Peyer's patch (tissue), 4 donors: Measurements from ENCODE around the gene SLC37A3.

Experiments used
- POLR2A ChIP-seq, 2 donors: fragments of 450-650 bp; IDR thresholded peaks; one replicate each; pipeline ENCODE4 v1.5.1; 2017; ENCODE audit warnings: antibody characterized with exemption in 2 of 2, mild to moderate bottlenecking in 2 of 2, moderate library complexity in 2 of 2
- TF ChIP-seq, protein P1 (sequence below), 6 experiments: fragments of 450-650 bp in 4 of 6; fragments of 200-600 bp in 2 of 6; sonication (generic) in 1 of 6; IDR thresholded peaks; one replicate each; pipeline ENCODE4 v1.5.1; 2017 to 2019; ENCODE audit warnings: antibody characterized with exemption in 6 of 6, mild to moderate bottlenecking in 3 of 6, moderate library complexity in 1 of 6

DNA sequence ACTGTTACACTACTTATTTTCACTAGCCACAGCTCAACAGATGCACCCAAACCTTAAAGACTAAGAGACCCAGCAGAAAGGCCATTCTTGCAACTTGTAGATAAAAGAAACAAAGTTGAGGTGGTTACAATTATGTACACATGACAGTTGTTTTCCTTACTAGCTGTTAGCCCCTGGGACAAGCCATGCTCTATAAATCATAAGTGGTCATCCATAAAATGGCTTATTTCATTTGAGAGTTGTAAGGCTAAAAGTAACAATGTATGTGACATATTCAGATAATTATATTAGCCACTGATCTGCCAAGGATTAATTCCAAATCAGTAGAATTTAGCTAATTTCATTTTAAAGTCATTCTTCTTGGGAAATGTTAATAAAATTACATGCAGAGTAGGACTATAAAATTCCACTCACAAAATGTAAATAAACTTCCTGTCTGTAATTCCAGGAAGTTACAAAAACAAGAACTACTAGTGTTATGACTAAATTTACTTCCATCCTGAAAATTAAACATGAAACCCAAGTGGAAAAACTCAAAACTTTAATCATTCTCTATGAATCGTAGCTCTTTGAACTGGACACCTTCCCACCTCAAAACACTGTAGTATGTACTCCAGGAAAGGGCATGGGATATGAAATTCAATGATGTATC, 13.3 kb downstream of the SLC37A3 start:
- TF ChIP-seq, protein P1, sequence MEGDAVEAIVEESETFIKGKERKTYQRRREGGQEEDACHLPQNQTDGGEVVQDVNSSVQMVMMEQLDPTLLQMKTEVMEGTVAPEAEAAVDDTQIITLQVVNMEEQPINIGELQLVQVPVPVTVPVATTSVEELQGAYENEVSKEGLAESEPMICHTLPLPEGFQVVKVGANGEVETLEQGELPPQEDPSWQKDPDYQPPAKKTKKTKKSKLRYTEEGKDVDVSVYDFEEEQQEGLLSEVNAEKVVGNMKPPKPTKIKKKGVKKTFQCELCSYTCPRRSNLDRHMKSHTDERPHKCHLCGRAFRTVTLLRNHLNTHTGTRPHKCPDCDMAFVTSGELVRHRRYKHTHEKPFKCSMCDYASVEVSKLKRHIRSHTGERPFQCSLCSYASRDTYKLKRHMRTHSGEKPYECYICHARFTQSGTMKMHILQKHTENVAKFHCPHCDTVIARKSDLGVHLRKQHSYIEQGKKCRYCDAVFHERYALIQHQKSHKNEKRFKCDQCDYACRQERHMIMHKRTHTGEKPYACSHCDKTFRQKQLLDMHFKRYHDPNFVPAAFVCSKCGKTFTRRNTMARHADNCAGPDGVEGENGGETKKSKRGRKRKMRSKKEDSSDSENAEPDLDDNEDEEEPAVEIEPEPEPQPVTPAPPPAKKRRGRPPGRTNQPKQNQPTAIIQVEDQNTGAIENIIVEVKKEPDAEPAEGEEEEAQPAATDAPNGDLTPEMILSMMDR (IDR thresholded peaks at IDR 0.05): no peak
- no peak for TF ChIP-seq POLR2A (IDR thresholded peaks at IDR 0.05)
